GM21717 (cell line): ENCODE data around the gene LGALS7.

Experiments used
- ATAC-seq: cut with Tn5 transposase; IDR thresholded peaks from one replicate; pipeline ENCODE4 v1.9.1; 2021; ENCODE audit warnings: mild to moderate bottlenecking, moderate library complexity; ENCODE audit not compliant: unreplicated experiment

The LGALS7 gene

DNA sequence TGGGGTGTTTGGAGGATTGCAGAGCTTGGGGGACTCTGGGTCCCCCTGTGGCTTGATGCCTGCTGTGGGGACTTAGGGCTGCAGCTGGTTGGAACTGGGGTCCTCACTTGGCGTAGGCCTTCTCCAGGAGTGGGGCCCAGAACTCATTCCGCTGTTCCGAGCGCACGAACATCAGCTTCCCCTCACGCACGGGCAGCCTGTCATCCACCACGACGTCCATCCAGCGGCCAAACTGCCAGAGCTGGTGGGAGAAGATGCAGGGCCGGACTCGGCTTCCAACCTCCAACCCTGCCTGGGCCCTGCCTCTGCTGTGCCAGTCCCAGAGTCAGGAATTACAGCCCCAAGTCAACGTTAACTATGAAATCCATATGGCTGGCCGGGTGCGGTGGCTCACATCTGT lies 31.6 kb downstream of the LGALS7 start:
- ATAC-seq = no peak

DNA sequence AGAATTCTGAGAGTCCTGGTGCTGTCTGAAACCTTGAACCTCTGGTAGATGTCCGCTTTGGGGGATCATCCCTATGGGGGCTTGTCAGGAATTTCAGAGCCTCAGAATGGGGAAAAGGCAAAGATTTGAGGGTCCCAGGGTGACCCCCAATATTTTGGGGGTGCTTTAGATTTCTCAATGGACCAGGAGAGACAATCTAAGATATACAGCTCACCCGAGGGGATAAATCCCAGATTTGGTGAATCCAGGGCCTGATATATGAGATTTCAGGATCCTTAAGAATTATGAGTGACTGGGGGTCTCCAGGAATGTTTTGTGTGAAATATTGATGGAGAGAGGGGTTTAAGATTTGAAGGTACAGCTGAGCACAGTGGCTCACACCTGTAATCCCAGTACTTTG lies 32.4 kb downstream of the LGALS7 start:
- no peak for ATAC-seq

DNA sequence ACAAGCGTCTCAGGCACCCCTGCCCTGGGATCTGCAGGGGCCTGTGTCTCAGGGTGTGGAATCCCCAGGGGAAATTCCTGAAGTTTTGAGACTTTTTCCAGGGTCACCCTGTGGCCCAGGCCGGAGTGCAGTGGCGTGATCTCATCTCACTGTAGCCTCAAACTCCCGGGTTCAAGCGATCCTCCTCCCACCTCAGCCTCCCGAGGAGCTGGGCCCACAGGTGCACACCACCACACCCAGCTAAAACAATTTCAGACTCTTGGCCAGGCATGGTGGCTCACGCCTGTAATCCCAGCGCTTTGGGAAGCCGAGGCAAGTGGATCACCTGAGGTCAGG lies 33.1 kb downstream of the LGALS7 start:
- ATAC-seq = no peak

DNA sequence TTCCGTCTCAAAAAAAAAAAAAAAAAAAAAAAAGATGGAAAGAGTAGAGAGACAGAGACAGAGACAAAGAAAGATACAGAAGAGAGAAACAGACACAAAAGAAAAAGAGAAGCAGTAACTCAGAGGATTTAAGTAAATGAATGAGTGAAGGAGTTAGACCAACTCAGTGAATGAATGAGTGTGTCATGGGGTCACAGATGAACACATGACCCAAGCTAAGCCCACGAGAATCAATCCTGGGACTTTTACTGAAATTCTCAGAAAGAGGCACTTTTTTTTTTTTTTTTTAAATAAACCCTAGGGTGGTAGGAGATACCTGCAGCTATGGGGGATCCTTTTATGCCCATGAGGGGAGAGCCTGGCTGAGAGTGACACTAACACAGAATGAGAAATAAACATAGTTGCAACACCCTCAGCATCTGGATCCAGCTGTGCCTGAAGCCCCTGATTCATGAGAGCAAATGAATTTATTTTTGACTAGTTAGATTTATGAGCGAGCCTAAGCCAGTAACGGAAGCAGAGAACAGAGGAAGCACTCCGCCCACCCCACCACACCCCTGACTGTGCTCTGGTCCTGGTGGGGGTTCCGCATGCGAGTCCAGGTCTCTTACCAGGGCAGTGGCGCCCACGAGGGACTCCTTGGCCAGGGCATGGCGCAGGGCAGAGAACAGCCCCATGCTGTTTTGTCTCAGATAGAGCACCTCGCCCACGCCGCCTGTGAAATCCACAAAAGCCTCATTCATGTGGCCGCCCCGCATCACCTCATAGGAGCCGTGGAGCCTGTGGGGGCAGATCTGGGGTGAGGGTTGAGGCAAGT lies 33.7 kb downstream of the LGALS7 start:
- no peak for ATAC-seq

DNA sequence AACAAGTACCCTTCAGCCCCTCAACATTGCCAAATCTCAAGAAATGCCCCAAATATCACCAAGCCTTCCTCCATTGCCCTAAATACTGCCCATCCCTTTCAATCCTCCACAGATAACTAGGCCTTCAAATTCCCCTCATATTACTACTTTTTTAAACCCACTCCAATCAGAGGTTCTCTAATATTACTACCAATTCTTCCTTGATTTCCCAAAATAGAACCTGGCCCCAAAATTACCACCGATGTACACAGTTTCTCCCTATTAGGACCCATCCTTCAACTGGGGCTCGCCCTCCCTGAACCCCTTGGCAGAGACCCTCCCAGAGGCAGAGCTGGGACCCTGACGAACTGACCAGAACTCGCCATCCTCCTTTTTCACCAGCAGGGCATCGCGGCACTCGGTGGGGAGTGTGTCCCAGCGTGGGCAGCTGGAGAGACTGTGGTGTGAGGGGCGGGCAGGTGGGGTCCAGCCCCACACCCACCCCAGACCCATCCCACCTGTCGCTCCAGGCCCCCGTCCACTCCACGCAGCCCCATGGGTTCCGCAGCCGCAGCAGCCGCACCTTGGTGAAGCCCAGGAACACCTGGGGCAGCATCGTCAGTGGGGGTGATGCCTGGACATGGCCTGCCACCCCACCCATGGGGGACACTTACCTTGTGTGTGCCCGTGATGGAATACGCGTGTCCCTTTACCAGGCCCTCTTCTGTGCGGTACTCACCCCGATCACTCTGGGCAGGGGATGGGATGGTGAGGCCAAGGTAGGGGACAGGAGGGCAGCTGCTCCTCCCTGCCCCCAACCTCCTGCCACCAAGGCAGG lies 35.2 kb downstream of the LGALS7 start:
- ATAC-seq = no peak

DNA sequence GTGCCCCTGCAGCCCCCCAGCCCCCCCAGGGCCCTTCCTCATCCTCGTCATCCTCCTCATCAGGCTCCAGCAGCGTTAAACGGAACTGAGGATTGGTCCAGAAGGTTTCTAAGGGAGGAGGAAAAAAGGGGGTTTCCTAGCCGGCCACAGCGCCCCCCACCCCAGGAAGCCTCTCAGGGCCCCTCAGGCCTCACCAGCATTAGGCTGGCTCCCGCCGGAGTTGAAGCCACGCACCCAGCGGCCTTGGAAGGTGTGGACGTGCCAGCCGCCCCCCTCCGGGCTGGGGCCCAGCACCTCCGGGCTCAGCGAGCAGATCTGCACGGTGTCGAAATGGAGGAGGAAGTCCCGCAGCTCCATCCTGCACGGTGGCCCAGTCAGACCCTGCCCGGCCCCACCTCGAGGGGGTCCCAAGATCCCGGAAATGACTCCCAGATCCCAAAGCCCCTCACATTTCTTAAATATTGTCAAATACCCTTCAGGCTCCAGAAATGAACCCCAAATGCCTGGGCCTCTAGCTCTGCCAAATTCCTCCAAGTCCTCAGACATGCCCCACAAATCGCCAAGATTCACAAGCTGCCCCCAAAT lies 35.9 kb downstream of the LGALS7 start:
- ATAC-seq = no peak

DNA sequence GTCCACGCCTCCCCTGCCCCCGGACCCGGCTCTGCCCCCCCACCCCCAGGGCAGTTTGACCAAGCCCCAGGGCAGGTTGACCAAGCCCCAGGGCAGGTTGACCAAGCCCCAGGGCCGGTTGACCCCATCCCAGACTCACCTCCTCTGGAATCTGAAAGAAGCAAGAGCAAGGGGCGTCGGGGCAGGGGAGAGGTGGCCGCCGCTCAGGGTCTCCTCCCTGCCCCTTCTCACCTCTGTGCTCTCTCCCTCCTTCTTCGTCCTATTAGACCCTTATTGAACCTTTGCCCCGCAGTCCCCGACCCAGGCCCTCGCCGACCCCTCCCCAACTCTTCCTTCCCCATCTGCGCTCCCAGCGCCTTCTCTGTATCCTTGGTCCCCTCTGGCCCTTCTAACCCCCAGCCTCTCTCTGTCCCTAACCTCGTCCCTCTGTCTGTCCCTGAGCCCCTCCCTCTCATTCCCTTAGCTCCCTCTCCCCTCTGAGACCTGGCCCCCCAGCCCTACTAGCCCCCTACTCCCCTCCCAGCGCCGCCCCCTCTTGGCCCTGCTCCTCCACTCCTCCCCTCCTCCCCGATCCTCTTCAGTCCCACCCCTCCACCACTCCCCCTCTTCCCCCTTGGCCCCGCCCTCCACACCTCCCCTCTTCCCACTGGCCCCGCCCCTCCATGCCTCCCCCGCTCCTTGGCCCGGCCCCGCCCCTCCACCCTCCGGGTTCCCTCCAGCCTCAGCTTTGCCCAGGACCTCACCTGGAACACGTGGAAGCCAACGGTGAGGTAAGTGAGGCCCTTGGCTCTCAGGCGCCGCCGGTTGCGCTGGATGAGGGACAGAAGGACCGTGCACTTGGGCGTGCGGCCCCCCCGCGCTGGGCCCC lies 36.7 kb downstream of the LGALS7 start:
- ATAC-seq = no peak

DNA sequence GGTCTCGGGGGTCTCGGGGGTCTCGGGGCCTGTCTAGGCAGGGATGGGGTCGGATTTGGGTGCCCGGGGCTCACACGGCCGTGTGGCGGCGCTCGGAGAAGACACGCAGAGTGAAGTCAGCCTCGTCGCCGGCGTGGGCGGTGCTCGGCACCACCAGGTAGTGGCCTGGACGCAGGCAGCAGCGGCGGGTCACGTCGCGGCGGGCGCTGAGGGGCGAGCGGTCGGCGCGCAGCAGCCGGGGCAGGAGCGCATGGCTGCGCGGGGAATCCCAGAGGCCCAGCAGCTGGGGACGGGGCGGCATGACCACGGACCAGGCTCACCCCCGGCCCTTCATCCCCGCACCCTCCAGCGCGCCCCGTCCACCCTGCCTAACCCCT lies 37.3 kb downstream of the LGALS7 start:
- no peak for ATAC-seq

DNA sequence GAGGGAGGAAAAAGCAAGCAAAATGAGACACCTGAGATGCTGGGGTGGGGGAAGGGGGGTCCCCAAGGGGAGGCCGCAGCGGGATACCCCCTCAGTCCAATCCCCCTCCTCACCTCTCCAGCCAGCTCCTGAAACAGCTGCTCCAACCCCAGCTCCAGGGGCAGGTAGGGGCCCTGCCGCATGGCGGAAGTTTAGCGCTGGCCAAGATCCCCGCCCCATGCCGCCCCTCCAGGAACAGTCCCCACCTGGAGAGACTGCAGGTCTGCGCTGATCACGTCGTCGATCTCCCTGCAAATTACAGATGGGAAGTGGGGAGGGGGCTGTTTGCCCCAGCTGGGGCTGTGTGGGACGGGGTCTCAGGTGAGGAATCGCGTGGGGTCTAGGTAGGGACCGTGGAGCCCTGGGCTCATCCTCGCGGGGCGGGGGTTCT lies 38.0 kb downstream of the LGALS7 start:
- ATAC-seq = no peak

DNA sequence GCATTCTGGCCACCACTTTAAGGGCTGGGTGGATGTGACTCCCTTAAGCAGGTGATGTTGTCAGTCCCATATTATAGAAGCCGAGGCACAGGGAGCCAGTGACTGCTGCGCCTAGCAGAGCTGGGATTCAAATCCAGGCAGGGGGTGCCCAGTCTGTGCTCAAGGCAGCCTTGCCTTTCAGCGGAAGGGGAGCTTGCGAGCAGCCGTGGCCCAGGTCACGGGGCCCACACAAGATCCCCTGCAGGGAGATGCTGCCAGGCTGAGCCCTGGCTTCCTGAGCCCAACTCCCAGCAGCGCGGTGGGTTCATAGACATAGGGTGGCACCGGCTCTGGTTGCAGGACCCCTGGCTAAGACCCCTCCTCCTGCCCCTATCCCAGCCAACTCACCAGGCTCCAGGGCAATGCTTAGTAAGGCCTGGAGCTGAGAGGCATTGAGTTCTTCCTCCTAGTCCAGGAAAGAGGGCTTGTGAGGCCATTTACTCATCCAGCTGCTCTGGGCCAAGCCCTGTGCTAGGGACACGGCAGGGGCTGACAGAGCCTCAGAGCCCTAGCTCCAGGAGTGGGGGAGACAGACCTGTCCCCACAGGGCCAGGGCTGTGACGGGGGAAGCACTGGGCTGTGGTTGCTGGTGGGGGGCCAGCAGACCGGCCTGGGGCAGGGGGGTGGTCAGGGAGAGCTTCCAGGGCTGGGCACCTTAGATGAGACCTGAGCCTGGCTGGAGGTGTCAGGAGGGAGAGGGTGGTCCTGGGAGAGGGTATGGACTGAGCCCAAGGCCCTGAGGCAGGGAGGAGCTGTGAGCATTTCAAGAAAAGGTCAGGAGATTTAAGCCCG lies 38.7 kb downstream of the LGALS7 start:
- no peak for ATAC-seq

DNA sequence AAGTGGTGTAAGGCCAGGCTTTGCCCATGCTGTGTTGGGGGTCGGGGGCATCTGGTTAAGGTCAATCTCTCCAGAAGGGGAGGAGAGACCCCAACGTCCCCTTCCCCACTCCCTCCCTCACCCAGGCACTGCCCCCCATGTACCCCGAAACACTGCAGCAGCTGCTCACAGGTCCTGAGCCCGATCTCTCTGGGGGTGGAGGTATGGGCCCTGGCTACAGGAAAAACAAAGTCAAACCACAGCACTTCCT lies 39.2 kb downstream of the LGALS7 start:
- no peak for ATAC-seq

DNA sequence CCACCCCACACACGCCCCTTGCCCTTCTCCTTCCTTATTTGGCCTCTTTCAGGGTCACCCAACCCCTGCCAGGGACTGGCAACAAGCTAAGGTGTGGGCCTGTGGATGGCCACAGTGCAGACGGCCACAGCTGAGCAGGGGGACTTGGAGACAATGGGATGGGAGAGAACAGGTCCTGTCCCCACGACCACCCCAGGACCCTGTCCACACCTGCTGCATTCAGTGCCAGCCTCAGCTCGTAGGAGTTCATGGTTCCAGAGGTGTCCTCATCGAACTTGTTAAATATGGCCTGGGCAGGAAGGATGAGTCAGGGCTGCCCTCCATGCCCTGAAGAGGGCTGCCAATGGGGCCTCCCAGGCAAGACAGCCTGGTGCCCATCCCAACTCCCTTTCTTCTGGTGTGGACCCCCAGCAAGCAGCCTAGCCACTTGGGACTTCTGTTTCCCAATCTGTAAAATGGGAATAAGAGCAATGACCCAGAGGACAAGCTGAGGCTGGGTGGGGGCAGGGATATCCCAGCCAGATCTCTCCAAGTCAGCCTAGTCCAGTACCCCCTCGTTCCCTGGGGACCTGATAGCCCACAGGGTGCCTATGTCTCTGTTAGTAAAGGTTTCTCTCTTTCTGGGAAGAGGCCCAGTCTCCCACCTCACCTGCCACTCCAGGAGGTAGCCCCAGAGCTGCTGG lies 39.7 kb downstream of the LGALS7 start:
- ATAC-seq = no peak

DNA sequence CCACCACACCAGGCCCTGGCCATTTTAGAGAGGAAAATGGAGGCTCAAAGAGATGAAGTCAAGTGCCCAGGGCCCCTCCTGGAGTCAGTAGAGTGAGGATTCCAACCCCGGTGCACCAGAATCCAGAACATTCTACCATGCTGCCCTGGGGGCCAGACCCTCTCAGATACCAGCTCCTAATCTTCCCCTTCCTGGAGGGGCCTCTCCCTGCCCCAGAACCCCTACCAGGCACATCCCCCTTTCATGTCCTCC lies 40.1 kb downstream of the LGALS7 start:
- ATAC-seq = no peak

DNA sequence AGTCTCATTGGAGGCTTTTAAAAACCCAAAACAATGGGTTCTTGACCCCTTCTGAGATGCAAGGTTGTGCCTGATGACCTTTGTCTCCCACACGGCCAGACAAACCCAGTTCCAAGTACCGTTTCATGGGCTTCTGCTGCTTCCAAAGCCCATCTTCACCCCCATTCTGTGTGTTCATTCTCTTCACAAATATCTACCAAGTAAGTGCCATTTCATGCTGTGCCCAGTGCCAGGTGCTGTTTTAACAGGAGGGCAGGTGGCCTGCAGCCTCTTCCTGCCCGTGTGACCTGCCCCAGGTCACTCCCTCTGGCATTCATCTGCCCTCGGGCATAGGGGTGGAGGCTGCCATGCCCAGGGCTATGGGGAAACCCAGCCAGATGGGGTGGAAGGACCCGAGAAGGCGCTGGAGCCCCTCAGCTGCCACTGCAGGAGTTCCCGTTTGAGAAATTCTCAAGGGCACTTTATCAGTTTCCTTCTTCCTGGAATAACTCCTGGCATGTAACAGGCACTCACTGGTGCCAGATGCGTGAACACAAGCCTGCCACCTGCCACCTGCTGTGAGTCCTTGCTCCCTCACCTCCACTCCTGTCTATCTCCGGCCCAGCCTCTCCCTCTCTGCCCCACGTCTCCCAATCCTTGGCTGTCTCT lies 41.5 kb downstream of the LGALS7 start:
- ATAC-seq = no peak

DNA sequence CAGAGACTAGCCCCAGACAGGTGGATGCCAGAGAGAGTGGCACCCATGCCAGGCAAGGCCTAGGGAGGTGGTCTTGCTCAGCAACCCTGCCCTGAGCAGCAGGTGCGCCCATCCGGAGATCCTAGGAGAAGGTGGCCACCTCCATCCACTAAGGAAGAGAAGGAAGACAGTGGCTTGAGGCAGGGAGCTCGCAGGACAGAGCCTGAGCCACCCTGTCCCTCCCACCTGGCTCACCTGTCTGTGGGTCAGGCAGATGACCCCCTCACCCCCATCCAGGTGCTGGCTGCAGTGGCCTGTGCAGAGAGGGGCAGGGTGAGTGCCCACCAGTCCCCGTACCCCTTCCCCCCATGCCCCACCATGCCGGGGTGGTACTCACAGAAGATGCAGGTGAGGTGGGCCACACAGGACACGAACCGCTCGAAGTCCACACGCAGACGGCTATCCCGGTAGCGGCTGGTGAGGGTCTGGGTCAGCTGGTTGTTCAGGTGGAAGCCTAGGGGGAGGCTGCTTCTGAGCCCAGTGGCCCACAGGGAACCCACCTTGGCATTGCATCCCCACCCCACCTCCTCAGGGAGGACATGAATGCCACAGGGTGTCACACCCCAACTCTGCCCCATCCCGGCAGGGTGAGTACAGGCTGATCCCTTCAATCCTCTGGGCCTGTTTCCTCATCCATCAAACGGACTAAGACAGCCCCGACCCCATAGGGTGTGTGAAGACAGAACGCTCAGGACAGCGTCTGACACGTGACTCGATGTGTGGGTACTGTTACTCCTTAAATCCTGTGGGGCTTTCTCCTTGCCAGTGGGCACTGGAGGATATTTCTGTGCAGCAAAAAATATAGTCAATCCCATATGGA lies 42.4 kb downstream of the LGALS7 start:
- no peak for ATAC-seq

DNA sequence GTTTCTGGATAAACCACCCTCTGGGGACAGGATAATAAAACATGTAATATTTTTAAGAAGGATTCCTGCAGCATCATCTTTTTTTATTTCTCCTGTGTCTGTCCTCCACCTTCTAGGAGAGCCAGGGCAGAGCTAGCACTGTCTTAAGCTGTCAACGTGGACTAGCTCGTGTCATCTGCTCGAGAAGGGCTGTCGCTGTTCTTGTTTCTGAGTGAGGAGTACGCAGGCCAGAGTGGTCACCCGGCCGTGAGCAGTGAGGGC lies 42.9 kb downstream of the LGALS7 start:
- ATAC-seq = no peak

DNA sequence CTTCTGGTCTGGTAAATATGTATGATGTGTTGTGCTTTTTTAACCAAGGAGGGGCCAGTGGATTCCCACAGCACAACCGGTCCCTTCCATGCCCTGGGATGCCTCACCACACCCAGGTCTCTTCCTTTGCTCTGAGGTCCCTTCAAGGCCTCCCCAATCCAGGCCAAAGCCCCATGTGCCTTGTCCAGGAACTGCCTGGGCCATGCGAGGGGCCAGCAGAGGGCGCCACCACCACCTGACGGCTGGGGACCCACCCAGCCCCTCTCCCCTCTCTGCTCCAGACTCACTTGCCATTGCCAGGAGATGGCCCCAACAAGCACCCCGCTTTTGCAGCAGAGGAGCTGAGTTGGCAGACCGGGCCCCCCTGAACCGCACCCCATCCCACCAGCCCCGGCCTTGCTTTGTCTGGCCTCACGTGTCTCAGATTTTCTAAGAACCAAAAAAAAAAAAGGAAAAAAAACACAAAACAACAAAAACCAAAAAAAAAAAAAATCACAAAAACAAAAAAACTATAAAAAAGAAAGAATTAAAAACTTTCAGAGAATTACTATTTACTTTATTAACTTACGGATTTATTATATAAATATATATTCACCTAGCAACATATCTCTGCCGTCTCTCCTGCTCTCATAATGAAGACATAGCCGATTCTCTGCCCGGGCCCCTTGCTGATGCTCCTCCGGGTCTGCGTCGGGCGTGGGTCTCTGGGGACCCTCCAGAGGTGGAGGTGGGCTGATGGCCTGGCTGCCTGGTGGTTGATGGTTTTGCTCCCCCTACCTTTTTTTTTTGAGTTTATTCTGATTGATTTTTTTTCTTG lies 43.5 kb downstream of the LGALS7 start:
- ATAC-seq = no peak
